Measurements from ENCODE around the gene CD99L2.
"Not testable (repeated sequence)": the region's sequence is repeated elsewhere in the genome, so short reads cannot be mapped to it uniquely, and the experiment has no call there.

Gene CD99L2

DNA sequence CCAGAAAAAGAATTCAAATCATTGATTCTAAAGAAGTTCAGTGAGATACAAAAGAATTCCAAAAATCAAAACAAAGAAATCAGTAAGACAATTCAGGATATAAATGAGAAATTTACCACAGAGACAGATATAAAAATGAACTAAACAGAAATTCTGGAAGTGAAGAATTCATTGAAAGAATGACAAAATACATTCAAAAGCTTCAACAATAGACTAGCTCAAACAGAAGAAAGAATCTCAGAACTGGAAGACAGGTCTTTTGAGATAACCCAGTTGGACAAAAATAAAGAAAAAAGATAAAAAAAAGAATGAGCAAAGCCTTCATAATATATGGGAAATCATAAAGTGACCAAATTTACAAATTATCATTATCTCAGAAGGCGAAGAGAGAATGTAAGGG lies 41.7 kb downstream of the CD99L2 start:
- no peak for DNase-seq (ENCODE audit: low read depth in 2 of 3, low spot score in 1 of 3)

DNA sequence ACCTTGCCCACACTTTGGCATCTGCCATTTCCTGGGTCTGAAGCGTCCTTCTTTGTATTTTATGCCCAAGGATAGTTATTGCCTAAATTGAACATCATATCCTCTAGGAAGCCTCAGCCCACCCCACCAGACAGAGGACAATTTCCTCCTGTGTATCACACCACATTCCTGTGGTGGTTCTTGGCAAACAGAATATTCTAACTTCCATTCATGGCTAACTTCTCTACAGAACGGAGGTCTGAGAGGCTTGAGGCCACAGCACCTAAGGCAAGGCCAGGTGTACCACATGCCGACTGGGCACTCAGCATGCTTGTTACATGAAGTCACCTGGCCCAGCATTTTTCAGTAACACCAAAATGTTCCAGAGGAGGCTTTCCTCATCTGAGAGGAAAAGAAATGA lies 42.4 kb downstream of the CD99L2 start:
- DNase-seq (ENCODE audit: low read depth in 2 of 3, low spot score in 1 of 3): no peak

DNA sequence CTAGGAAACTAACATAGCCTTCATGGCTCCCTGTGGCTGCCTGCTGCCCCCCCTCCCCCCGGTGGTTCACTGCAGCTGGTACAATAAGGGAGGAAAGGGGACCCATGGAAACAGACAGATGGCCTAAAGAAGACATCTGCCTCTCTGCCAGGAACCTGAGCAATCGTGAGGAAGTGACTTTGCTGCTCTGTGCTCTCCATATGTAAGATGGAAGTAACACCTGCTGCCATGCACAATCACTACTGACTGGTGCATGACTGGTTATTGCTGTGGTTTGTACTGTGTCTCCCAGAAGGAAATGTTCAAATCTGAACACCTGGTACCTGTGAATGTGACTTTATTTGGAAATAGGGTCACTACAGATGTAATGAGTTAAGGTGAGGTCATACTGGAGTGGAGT lies 43.6 kb downstream of the CD99L2 start:
- DNase-seq (ENCODE audit: low read depth in 2 of 3, low spot score in 1 of 3): no peak

DNA sequence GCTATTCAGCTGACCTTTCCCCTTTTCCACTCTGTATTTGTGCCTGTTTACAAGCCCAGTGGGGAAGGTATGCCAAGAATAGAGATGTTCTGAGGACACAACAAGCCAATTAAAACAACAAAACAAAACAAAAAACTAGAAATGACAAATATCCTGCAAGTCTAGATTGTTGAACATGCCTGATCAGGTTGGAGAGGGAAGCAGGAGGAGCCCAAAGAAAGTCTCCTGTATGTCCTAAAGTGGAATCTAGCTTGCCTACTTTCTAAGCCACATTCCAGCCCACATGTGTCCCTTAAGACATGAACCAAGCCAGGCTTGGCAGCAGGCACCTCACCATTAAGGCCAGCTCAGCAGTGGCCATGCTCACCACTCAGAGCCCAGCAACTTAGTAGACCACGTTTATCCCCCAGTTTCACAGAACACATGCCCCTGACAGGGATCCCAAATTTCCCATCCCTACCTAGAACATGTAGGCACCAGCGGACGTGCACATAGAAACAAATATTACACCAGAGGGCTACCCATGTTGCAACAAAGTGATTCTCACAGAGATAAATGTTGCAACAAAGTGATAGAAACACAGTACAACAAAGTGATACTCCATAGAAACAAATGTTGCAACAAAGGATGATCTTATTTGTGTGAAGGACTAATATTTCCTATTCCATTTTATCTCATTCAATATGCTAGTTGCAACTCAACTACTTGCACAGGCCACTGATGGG lies 48.3 kb downstream of the CD99L2 start:
- DNase-seq (ENCODE audit: low read depth in 2 of 3, low spot score in 1 of 3): no peak

DNA sequence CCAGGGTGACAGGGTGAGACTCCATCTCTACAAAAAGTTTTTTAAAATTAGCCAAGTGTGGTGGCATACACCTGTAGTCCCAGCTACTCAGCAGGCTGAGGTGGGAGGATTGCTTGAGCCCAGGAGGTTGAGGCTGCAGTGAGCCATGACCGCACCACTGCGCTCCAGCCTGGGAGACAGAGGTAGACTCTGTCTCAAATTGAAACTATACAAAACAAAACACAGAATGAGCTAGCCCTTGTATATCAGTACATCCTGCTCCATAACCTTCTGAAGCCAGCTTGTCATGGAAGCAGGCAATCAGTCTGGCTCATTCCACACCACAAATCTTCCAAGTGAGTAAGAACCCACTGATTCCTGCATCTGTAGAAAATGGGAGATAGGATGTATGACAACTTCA lies 49.0 kb downstream of the CD99L2 start:
- DNase-seq (ENCODE audit: low read depth in 2 of 3, low spot score in 1 of 3): no peak

DNA sequence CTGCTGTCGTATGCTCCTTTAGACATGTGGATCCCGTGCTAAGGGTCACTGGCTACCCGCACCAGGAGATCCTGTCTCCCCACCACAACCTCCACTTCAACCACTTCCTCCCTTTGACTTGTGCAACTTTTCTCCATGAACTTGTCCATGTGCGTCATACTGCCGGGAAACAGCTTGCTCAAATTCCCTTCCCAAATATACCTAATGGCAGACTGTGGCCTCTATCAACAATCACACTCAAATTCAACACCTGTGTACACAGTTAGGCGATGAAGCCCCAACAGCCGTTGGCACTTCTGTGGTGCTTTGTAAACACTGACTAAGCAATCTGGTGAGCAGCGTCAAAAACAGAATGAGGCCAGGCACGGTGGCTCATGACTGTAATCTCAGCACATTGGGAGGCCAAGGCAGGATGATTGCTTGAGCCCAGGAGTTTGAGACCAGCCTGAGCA lies 49.5 kb downstream of the CD99L2 start:
- no peak for DNase-seq (ENCODE audit: low read depth in 2 of 3, low spot score in 1 of 3)

DNA sequence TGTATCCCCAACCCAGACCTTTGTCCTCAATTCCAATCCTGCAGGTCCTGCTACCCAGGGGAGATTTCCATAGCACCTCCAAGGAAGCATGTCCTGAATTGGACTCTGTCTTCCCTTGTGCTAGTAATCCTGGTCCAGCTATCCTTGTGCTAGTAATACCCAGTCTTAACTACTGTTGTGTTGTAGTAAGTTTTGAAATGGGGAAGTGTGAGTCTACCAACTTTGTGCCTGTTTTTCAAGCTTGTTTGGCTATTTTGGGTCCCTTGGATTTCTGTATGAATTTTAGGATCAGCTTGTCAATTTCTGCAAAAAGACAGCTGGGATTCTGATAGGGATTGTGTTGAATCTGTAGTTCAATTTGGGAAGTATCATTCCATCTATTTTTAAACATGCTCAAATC lies 51.4 kb downstream of the CD99L2 start:
- DNase-seq (ENCODE audit: low read depth in 2 of 3, low spot score in 1 of 3): no peak

DNA sequence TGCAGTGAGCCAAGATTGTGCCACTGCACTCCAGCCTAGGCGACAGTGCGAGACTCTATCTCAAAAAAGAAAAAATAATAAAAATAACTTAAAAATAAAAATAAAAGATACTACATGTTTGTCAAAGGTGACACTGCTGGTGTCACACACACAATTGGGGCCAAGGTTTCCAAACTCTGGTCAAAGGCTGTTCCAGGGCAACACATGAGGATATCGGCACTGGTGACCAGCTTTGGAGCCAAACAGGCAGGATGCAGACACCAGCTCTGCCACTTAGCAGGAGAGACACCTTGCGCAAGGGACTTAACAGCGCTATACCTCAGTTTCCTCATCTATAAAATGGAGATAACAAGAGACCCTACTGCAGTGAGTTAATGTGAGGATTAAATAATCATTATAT lies 52.3 kb downstream of the CD99L2 start:
- no peak for DNase-seq (ENCODE audit: low read depth in 2 of 3, low spot score in 1 of 3)

DNA sequence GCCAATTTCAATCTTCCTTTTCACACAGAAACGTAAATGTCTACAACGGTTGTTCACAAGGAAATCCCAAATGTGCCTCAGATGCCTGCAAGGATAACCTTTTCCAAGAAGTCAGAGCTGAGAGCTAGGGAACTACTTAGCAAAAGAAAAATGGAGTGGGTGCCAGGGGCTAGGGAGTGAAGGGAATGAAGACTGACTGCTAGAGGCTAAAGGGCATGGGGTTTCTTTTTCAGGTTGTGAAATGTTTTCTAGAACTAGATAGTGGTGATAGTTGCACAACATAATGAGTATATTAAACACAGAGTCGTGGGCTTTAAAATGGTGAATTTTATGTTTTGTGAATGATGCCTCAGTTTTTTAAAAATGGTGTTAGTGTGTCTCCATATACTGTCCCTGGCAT lies 53.4 kb downstream of the CD99L2 start:
- no peak for DNase-seq (ENCODE audit: low read depth in 2 of 3, low spot score in 1 of 3)

DNA sequence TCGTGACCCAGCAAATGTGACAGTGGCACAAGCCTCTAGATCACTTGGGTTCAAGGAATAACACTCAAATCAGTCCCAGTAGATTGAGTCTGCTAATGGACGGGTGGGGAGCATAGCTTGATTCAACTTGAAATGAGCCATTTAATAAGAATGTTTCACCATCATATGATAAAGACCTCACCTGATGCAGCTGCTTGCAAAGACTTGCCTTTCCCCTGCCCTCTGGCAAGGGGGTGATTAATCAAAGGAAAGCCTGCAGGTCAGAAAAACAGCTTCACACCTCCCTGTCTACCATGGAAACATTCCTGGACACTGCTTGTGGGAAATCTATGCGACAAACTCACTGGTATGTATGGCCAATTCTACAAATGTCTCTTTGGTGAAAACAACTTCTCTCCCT lies 54.5 kb downstream of the CD99L2 start:
- DNase-seq (ENCODE audit: low read depth in 2 of 3, low spot score in 1 of 3): no peak

DNA sequence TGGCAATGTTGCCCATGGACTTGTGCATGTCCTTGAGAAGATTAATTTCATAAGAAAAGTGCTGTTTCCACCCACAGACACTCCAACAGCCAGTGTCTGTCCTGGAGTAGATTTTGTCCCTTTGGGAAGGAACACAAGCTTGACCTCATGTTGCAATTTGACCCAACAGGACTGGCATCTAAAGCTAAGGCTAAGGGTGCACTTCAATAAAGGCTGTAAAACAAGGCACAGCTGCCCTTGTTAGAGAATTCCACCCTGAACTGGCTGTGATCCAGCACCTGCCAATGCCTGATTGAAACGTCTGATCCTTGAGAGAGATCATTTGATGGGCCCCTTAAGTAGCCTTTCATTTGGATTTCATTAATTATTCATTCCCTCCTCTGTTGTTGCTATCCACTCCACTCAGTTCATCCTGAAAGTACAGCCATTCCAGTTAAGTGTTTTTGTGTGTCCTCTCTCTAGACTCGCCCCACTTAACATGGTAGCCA lies 56.2 kb downstream of the CD99L2 start:
- DNase-seq (ENCODE audit: low read depth in 2 of 3, low spot score in 1 of 3): no peak

DNA sequence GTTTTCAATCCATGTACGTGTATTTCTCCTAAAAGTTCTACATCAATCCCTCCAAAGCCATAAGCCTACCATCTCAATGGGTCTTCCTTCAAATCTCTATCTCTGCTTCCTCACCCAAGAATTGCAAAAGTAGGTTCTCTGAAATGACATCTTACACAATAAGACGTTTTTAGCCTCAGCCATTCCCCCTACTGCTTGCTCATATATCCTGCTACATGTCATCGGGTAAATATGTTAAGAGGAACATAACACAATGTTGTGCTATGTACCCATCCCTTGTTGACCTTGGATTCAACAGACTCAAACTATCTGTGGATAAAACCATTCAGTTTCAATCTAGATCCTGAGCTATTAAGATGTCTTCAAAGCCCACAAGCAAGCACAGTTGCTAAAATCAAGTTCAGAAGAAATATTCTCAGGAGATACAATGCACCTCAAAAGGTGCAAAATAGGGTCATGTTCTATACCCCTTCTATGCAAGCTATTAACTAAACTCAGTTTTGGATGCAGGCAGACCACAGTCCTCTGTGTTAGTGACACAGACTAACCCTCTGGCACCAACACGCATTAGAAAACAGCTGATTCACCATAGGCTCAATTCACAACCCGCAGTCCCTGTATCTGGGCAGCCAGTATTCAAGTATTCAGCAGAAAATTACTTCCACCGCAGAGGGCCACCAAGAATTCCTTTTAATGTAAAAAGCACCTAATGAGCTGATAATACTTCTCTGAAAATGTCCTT lies 56.8 kb downstream of the CD99L2 start:
- DNase-seq (ENCODE audit: low read depth in 2 of 3, low spot score in 1 of 3): no peak

DNA sequence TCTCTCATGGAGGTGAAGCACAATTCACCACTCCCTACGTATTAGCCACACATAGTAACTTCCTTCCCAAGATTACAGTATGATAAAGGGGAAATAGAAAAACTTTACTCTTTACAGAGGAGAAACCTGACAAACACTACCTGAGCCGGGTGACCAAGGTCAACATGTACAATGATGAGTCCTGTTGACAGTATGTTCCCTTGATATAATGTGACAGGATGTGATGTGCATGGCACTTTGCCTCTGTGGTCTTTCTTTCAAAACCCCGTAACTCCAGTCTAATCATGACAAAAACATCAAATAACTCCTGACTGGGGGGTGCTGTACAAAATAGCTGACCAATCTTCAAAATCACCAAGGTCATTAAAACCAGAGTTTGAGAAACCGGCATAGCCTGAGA lies 60.6 kb downstream of the CD99L2 start:
- no peak for DNase-seq (ENCODE audit: low read depth in 2 of 3, low spot score in 1 of 3)

DNA sequence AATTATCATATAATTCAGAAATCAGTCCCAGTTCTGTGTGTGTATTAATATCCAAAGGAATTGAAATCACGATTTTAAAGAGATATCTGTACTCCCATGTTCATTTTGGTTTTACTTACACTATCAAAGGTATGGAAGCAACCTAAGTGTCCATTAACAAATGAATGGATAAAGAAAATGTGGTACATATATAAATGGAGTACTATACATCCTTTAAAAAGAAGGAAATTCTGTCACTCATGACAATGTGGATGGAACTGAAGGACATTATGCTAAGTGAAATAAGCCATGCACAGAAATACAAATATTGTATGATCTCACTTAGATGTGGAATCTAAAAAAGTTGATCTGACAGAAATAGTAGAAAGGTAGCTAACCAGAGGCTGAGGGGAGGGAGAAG lies 63.8 kb downstream of the CD99L2 start:
- DNase-seq (ENCODE audit: low read depth in 2 of 3, low spot score in 1 of 3): no peak

DNA sequence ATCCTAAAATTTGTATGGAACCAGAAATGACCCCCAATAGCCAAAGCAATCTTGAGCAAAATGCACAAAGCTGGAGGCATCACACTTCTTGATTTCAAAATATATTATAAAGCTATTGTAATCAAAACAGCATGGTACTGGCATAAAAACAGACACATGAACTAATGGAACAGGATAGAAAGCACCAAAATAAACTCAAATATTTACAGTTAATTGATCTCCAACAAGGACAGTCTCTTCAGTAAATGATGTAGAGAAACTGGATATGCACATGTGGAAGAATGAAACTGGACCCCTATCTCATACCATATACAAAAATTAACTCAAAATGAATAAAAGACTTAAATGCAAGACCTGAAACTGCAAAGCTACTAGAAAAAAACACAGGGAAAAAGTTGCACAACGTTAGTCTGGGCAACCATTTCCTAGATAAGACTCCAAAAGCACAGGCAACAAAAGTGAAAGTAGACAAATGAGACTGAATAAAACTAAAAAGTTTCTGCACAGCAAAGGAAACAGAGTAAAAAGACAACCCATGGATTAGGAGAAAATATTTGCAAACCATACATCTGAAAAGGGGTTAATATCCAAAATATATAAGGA lies 64.9 kb downstream of the CD99L2 start:
- no peak for DNase-seq (ENCODE audit: low read depth in 2 of 3, low spot score in 1 of 3)

DNA sequence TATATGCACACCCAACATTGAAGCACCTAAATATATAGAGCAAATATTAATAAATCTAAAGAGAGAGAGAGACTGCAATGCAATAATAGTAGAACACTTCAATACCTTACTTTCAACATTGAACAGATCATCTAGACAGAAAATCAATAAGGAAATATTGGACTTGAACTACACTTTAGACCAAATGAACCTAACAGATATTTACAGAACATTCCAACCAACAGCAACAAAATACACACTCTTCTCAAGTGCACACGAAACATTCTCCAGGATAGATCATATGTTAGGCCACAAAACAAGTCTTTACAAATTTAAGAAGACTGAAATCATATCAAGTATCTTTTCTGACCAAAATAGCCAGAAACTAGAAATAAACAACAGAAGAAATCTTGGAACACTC lies 66.6 kb downstream of the CD99L2 start:
- DNase-seq (ENCODE audit: low read depth in 2 of 3, low spot score in 1 of 3): no peak

DNA sequence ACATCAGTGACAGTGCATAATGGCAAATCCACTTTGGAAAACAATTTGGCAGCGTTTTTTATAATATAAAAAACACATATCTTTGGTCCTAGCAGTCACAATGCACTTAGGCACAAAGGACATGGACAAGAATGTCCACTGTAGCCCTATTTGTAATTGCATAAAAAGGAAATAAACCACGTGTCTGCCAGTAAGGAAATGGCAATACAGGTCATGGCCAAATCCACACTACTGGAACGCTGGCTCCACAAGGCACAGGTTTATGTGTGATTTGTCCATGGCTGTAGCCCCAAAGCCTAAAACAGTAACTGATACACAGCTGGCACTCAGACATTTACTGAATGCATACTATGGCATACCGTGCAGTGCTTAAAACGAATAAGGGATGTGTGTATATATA lies 69.7 kb downstream of the CD99L2 start:
- no peak for DNase-seq (ENCODE audit: low read depth in 2 of 3, low spot score in 1 of 3)

DNA sequence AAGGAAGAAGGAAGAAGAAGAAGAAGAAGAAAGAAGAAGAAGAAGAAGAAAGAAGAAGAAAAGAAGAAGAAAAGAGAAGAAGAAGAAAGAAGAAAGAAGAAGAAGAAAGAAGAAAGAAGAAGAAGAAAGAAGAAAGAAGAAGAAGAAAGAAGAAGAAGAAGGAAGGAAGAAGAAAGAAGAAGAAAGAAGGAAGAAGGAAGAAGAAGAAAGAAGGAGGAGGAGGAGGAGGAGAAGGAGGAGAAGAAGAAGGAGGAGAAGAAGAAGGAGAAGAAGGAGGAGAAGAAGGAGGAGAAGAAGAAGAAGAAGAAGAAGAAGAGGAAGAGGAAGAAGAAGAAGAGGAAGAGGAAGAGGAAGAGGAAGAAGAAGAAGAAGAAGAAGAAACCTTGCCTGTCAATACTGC lies 74.1 kb downstream of the CD99L2 start:
- DNase-seq (ENCODE audit: low read depth in 2 of 3, low spot score in 1 of 3): not testable (repeated sequence)

DNA sequence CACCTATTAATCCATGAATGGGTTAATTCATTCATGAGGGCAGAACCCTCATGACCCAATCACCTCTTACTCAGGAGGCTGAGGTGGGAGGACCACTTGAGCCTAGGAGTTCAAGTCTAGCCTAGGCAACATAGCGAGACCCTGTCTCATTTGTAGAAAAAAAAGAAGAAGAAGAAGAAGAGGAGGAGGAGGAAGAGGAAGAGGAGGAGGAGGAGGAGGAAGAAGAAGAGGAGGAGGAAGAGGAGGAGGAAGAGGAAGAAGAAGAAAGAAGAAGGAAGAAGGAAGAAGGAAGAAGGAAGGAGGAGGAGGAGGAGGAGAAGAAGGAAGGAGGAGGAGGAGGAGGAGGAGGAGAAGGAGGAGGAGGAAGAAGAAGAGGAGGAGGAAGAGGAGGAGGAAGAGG lies 74.6 kb downstream of the CD99L2 start:
- DNase-seq (ENCODE audit: low read depth in 2 of 3, low spot score in 1 of 3): not testable (repeated sequence)

DNA sequence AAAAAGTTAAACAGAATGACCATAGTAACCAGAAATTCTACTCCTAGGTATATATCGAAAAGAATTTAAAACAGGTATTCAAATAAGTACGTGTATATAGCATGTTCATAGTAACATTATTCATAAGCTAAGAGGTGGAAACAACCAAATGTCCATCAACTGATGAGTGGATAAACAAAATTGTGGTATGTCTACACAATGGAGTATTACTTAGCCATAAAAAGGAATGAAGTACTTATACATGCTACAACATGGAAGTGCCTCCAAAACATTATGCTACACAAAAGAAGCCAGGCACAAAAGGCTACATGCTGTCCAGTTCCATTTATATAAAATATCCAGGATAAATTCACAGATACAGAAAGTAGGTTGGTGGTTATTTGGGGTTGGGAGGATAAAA lies 76.5 kb downstream of the CD99L2 start:
- DNase-seq (ENCODE audit: low read depth in 2 of 3, low spot score in 1 of 3): no peak

DNA sequence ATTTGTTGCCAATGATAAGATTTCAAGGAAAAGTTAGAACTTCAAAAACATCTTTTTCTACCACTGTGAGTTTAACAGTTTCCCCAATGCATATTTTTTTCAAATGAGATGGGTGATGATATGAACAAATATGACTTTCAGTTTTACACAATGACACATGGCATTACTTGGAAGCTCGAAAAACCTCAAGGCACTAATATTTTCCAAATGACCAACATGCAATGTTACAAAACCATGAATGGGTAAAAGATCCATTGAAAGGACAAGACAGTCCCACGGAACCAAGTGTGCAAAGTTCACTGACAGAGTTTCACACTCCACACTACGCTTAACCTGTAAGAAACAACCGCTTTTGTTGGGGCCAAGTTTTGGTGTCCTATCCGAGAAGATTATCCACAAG lies 84.5 kb downstream of the CD99L2 start:
- no peak for DNase-seq (ENCODE audit: low read depth in 2 of 3, low spot score in 1 of 3)

DNA sequence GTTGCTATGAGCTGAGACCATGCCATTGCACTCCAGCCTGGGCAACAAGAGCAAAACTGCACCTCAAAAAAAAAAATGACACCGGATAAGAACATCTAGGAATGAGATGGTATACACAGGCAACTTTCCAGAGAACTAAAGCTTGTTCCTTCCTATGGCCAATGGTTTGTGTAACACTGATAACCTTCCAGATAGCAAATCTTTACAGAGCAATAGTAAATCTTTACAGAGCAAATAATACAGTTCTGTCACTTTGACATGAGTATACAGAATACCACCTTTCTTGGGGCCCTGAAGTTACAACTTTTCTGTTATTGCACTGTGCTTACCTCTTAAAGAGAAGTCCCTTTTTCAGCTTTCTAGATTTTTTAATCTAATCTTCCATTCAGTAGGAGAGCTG lies 91.6 kb downstream of the CD99L2 start:
- no peak for DNase-seq (ENCODE audit: low read depth in 2 of 3, low spot score in 1 of 3)

All from stimulated activated CD4-positive, alpha-beta T cell treated with anti-CD3 and anti-CD28 coated beads, Interleukin-12 subunit alpha, Interleukin-12 subunit beta, amount 100 ng/mL, for 48 hours (primary cell).